ENCODE data around the gene DDO.

DDO gene

DNA sequence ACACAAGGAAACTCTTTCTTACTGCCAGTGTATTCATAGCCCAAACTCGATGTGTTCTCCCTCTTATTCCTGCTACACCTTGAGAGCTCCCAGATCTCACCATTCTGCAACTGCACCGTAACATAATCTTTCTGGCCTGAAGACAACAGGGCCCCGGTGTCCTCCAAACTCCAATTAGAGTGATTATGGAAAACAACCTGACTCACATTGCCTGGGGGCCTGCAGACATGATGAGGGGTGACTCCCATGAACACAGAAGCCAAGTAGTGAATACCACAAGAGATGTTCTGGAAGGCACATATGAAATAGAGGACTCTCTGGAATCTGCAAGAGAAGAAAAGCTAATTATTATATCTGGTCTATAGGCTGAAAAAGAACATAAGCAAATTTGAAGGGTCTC, 41.3 kb upstream of the DDO start:
- Histone ChIP-seq H3K79me2 (ENCODE audit: insufficient read depth, low read length) (no peaks in the 10 kb centered on the region), H3K9ac (ENCODE audit: low read length) (no peak overlapping the region), H2AFZ (ENCODE audit: low read depth, low read length, severe bottlenecking) (no peak overlapping the region), H4K20me1 (ENCODE audit: low read depth, low read length) (no peaks in the 10 kb centered on the region), H3K27me3 (ENCODE audit: low read length) (no peaks in the 10 kb centered on the region), H3K27ac (ENCODE audit: low read depth, low read length) (no peak overlapping the region), H3F3A (ENCODE audit: insufficient read depth) (no peaks in the 10 kb centered on the region), H3K9me2 (replicated peaks; ENCODE audit: insufficient read depth, low read length) (no peaks in the 10 kb centered on the region), H3K9me3 (ENCODE audit: insufficient read depth, low read length) (no peaks in the 10 kb centered on the region), H3K4me2 (ENCODE audit: low read depth, low read length, poor library complexity, severe bottlenecking) (no peak overlapping the region), H3K4me3 (ENCODE audit: insufficient read depth, low read length, poor library complexity, severe bottlenecking) (no peak overlapping the region), H3K36me3 (ENCODE audit: low read length) (no peaks in the 10 kb centered on the region)
- no peak for TF ChIP-seq CTCF (IDR thresholded peaks at IDR 0.05; ENCODE audit: insufficient read depth, low read length, poor library complexity, severe bottlenecking)
- no peak for TF ChIP-seq EZH2phosphoT487 (conservative IDR thresholded peaks at IDR 0.05; ENCODE audit: low read length)

DNA sequence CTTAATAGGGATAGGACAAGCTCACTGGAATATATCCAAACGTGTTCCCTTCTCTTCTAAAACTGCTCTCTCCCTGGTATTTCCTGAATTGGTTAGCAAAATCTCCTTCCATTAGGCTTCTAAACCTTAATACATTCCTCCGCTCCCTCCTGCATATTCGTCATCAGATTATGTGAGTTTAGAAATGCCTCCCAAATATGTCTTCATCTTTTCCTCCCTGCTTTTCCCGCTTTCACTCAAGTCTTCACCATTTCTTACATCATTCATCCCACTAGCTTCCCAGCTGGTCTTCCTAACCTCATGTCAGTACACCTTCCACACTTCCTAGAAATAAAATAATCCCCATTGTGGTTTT, 34.1 kb upstream of the DDO start:
- TF ChIP-seq EZH2phosphoT487 (conservative IDR thresholded peaks at IDR 0.05; ENCODE audit: low read length) (no peak), CTCF (IDR thresholded peaks at IDR 0.05; ENCODE audit: insufficient read depth, low read length, poor library complexity, severe bottlenecking) (no peak)
- Histone ChIP-seq H3K9me2 (replicated peaks; ENCODE audit: insufficient read depth, low read length) (no peaks in the 10 kb centered on the region), H3K4me2 (ENCODE audit: low read depth, low read length, poor library complexity, severe bottlenecking) (no peak overlapping the region), H3K9ac (ENCODE audit: low read length) (no peak overlapping the region), H3K27me3 (ENCODE audit: low read length) (no peaks in the 10 kb centered on the region), H3K36me3 (ENCODE audit: low read length) (no peaks in the 10 kb centered on the region), H3F3A (ENCODE audit: insufficient read depth) (no peaks in the 10 kb centered on the region), H2AFZ (ENCODE audit: low read depth, low read length, severe bottlenecking) (no peak overlapping the region), H3K27ac (ENCODE audit: low read depth, low read length) (no peak overlapping the region), H3K4me3 (ENCODE audit: insufficient read depth, low read length, poor library complexity, severe bottlenecking) (no peak overlapping the region), H3K79me2 (ENCODE audit: insufficient read depth, low read length) (no peaks in the 10 kb centered on the region), H3K9me3 (ENCODE audit: insufficient read depth, low read length) (no peaks in the 10 kb centered on the region), H4K20me1 (ENCODE audit: low read depth, low read length) (no peaks in the 10 kb centered on the region)

DNA sequence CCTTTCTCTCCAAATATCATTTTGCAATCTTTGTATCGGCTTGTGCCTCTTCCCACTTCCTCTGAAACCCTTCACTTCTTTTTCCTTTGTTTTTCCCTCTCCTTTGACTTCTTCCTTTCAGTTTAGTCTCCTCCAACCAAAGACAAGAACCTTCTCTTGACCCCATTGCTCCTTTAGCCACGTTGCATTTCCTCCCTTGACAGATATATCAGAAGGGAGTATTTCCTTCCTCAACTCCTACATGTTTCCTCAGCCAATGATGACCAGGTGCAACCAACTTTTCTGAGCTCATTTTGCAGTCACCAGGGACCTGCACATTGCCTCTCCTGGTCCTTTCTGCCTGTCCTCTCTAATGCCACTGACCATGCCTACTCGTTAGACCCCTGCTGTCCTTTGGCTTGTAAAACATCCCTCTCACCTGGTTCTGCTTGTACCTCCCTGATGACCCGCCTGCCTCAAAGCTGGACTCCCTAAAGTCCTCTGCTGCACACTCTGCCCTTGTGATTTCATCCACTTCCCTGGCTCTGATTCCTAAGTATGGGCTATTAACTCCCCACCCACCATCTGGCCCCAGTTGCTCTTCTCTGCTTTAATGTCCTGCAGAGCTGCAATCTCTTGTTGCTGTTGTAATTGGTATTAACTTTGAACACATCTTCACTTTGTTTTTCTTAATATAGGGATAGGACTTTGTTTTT, 33.6 kb upstream of the DDO start:
- no peaks in the 10 kb centered on the region for H3F3A ChIP-seq (ENCODE audit: insufficient read depth)
- H3K4me3 ChIP-seq (ENCODE audit: insufficient read depth, low read length, poor library complexity, severe bottlenecking) = no peak overlapping the region
- H3K36me3 ChIP-seq (ENCODE audit: low read length) = no peaks in the 10 kb centered on the region
- TF ChIP-seq CTCF (IDR thresholded peaks at IDR 0.05; ENCODE audit: insufficient read depth, low read length, poor library complexity, severe bottlenecking) (no peak), EZH2phosphoT487 (conservative IDR thresholded peaks at IDR 0.05; ENCODE audit: low read length) (no peak)
- no peaks in the 10 kb centered on the region for H3K9me2 ChIP-seq (replicated peaks; ENCODE audit: insufficient read depth, low read length)
- H3K4me2 ChIP-seq (ENCODE audit: low read depth, low read length, poor library complexity, severe bottlenecking) = no peak overlapping the region
- H3K9ac ChIP-seq (ENCODE audit: low read length) = no peak overlapping the region
- no peak overlapping the region for H2AFZ ChIP-seq (ENCODE audit: low read depth, low read length, severe bottlenecking)
- no peaks in the 10 kb centered on the region for H4K20me1 ChIP-seq (ENCODE audit: low read depth, low read length)
- no peaks in the 10 kb centered on the region for H3K79me2 ChIP-seq (ENCODE audit: insufficient read depth, low read length)
- H3K27ac ChIP-seq (ENCODE audit: low read depth, low read length) = no peak overlapping the region
- no peaks in the 10 kb centered on the region for H3K9me3 ChIP-seq (ENCODE audit: insufficient read depth, low read length)
- H3K27me3 ChIP-seq (ENCODE audit: low read length) = no peaks in the 10 kb centered on the region
